Activated CD4-positive, CD25-positive, alpha-beta regulatory T cell treated with anti-CD3 and anti-CD28 coated beads, Interleukin-2, amount 50 U/mL, for 24 hours (primary cell): Measurements from ENCODE around the gene CDC34.
A peak's percentile ranks its signal among the peaks of the same experiment; 100 is the strongest.

Experiments used
- ATAC-seq, 2 donors: fragments of 150-1000 bp; cut with Tn5 transposase; one replicate each; pipeline ENCODE4 v1.10.0; 2021; ENCODE audit warnings: mild to moderate bottlenecking in 1 of 2, moderate library complexity in 1 of 2

The CDC34 gene

DNA sequence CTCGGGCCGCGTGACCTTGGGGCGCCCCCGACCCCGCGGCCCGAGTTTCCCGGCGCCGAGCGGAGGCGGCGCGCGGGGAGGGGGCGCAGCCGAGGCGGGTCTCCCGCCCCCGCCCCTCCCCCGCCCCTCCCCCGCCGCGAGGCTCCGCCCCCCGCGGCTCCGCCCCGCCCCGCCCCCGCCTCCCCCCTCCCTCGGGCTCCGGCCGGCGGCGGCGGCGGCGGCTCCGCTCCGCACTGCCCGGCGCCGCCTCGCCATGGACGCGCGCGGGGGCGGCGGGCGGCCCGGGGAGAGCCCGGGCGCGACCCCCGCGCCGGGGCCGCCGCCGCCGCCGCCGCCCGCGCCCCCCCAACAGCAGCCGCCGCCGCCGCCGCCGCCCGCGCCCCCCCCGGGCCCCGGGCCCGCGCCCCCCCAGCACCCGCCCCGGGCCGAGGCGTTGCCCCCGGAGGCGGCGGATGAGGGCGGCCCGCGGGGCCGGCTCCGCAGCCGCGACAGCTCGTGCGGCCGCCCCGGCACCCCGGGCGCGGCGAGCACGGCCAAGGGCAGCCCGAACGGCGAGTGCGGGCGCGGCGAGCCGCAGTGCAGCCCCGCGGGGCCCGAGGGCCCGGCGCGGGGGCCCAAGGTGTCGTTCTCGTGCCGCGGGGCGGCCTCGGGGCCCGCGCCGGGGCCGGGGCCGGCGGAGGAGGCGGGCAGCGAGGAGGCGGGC, 58.3 kb downstream of the CDC34 start, which contains the start of gene HCN2:
Gene HCN2 (plus strand): TSS at position 189 of the 703 bp plus-strand sequence. CDS start 65 bp downstream, at position 254.
- ATAC-seq = no peak

DNA sequence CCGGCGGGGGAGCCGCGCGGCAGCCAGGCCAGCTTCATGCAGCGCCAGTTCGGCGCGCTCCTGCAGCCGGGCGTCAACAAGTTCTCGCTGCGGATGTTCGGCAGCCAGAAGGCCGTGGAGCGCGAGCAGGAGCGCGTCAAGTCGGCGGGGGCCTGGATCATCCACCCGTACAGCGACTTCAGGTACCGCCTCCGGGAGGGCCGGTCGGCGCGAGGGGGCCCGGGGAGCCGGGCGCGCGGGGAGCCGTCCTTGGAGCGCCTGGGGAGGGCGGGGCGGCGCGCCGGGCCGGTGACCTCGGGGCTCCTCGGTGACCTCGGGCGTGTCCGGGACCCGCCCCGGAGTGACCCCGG, 58.8 kb downstream of the CDC34 start:
- ATAC-seq = peak; percentile 17 to 44

DNA sequence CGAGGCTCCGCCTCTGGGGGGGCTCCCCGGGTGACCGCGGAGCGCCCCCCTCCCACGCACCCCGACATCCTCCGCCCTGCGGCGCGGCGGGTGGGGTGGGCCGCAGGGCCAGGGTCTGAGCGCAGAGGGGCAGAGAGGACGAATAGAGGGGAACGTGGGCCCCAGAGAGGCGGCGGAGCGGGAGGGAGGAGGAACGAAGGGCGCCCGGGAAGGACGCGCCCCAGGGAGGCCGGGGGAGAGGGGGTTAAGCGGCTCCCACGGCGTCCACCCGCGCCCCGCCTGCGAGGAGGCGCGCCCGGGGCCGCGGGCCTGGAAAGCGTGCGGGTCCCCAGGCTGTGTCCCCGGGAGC, 59.2 kb downstream of the CDC34 start:
- ATAC-seq = no peak

DNA sequence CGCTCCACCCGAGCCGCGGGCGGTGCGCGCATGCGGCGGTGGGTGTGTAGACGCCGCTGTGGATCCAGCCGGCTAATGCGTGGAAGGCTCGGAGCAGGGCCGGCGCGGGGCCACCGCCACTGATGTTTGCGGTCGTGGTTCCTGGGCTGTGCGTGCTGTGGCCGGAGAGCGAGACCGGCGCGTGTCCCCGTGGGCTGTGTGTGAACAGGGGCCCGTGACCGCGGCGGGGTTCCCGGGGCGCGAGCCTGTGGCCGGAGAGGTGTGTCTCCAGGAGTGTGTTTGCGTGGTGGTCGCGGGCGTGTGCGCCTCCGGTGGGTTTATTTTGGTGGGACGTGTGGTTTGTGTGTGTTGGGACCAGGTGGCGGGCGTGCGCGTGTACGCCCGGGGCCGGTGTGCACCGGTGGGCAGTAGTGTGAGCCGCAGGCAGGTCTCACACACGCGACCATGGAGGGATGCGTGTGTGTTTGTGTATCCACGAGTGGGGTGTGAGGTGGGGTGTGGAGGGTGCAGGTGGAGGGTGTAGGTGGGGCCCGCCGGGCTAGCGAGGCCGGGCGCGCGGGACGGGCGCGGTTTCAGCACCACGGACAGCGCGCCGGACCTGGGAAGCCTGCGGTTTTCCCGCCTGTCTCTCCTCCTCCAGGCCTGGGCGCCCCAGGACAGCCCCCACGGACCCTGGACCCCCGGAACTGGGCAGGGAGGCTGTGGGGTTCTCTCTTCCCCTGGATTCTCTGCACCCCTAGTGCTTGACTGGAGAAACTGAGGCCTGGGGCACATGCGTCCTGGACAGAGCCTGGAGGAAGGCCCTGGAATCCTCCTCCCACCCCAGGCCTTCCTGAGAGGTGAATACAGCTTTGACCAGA, 59.8 kb downstream of the CDC34 start:
- no peak for ATAC-seq
